PFSK-1 (cell line): ENCODE data around the gene CTDSPL.

Source experiments
- FOXP2 ChIP-seq: optimal IDR thresholded peaks from 2 replicates; pipeline ENCODE3; 2011; ENCODE audit warnings: borderline replicate concordance, control low read depth, inconsistent platforms; ENCODE audit not compliant: insufficient read depth; ENCODE audit errors: extremely low read length, extremely low read depth
- POLR2AphosphoS5 ChIP-seq: IDR thresholded peaks from 2 replicates; pipeline ENCODE4 v1.6.1; 2012; ENCODE audit warnings: low read depth, mild to moderate bottlenecking, control low read depth, low read length, moderate library complexity
- SIN3A ChIP-seq: IDR thresholded peaks from 2 replicates; pipeline ENCODE4 v1.6.1; 2012; ENCODE audit warnings: mild to moderate bottlenecking, low read length, moderate library complexity, borderline replicate concordance; ENCODE audit not compliant: insufficient read depth
- TAF1 ChIP-seq: IDR thresholded peaks from 2 replicates; pipeline ENCODE4 v1.6.1; 2012; ENCODE audit warnings: low read length, control low read depth, borderline replicate concordance; ENCODE audit not compliant: insufficient read depth
- TF ChIP-seq, protein P1 (sequence below), 2 experiments: IDR thresholded peaks; 2 replicates each; pipeline versions ENCODE4 v1.6.1 to v1.8.0; 2011 to 2012; ENCODE audit warnings: low read depth in 2 of 2, low read length in 2 of 2, control low read depth in 1 of 2, inconsistent platforms in 1 of 2, mild to moderate bottlenecking in 1 of 2, moderate library complexity in 1 of 2; ENCODE audit not compliant: insufficient read depth in 1 of 2

The CTDSPL gene

GRCh38 chr3:37907906-37908305, 46.2 kb downstream of the CTDSPL start:
- TF ChIP-seq FOXP2 = no peak
- TF ChIP-seq, protein P1, sequence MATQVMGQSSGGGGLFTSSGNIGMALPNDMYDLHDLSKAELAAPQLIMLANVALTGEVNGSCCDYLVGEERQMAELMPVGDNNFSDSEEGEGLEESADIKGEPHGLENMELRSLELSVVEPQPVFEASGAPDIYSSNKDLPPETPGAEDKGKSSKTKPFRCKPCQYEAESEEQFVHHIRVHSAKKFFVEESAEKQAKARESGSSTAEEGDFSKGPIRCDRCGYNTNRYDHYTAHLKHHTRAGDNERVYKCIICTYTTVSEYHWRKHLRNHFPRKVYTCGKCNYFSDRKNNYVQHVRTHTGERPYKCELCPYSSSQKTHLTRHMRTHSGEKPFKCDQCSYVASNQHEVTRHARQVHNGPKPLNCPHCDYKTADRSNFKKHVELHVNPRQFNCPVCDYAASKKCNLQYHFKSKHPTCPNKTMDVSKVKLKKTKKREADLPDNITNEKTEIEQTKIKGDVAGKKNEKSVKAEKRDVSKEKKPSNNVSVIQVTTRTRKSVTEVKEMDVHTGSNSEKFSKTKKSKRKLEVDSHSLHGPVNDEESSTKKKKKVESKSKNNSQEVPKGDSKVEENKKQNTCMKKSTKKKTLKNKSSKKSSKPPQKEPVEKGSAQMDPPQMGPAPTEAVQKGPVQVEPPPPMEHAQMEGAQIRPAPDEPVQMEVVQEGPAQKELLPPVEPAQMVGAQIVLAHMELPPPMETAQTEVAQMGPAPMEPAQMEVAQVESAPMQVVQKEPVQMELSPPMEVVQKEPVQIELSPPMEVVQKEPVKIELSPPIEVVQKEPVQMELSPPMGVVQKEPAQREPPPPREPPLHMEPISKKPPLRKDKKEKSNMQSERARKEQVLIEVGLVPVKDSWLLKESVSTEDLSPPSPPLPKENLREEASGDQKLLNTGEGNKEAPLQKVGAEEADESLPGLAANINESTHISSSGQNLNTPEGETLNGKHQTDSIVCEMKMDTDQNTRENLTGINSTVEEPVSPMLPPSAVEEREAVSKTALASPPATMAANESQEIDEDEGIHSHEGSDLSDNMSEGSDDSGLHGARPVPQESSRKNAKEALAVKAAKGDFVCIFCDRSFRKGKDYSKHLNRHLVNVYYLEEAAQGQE (IDR thresholded peaks at IDR 0.05; ENCODE audit: insufficient read depth in 1 of 2, low read depth in 2 of 2, low read length in 2 of 2) = no peak
- TF ChIP-seq SIN3A = no peak
- no peak for TF ChIP-seq POLR2AphosphoS5
- no peak for TF ChIP-seq TAF1

DNA sequence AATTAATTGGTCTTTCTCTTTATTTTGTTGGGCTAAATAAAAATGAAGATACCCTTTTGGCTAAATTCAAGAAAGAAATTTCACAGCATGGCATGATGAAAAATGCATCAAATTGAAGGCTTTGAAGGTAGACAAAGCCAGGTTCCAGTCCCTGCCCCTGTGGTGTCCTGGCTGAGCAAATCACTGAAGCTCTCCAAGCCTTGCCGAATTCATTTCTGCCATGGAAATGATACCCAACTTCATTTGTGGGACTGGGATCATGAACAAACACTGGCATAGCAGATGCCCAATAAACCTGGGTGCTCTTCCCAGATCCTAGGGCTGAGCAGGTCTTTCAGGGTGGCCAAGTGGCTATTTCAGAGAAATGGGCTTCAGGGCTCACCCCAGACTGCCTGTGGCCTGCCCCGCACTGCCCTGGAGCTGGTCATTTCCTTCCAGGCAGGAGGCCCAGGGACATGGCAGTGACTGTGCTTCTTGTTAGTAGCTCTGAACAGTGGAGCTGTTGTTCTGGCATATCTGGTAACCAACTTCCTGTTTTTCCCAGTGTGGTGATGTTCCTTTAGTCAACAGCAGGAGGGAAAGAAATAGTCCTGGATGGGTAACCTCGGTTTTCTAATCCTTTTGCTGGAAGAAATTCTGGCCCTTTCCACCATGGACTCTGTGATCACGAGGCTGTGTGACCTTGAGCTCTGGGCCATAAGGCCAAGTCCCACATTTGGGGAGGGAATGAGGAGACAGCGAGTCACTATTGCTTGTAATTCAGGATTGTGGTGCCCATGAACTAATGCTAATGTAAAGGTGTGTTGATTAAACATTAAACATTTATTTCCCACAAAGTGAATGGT, 47.6 kb downstream of the CTDSPL start:
- TF ChIP-seq FOXP2 (no peak), TAF1 (no peak), POLR2AphosphoS5 (no peak), SIN3A (no peak)
- TF ChIP-seq, protein P1 (IDR thresholded peaks at IDR 0.05; ENCODE audit: insufficient read depth in 1 of 2, low read depth in 2 of 2, low read length in 2 of 2) = no peak

DNA sequence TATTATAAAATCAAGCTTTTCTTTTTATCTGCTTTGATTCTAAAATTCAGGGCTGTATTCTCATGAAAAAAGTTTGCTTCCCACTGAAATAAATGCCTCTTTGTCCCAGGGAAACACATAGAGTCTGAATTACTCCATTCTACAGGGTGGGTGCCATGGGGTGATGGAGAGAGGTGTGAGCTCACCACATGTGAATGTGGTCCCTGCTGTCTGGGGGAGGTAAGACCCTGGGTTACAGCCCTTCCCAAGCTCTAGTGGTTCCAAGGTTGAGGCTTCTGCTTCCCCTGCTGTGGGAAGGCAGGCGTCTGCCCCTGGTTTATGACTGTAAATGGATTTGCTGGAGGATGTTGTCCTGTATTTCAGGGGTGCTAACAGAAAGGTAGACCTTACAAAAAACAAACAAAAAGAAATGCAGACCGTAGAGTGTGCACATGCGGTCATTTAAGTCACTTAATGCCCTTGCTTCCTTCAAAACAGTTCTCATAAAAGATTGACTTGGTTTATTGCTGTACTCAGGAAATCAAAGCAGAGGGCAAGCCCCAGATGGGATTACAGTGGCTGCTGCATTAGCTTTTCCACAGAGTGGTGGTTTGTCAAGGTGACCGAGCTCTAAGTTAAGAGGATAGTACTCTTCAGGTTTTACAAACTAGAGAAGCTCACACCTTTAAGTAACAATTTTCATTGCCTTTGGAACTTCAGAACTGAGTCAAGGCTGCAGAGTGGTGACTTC, 49.2 kb downstream of the CTDSPL start:
- TF ChIP-seq, protein P1 (IDR thresholded peaks at IDR 0.05; ENCODE audit: insufficient read depth in 1 of 2, low read depth in 2 of 2, low read length in 2 of 2) = no peak
- TF ChIP-seq FOXP2 (no peak), POLR2AphosphoS5 (no peak), TAF1 (no peak), SIN3A (no peak)

DNA sequence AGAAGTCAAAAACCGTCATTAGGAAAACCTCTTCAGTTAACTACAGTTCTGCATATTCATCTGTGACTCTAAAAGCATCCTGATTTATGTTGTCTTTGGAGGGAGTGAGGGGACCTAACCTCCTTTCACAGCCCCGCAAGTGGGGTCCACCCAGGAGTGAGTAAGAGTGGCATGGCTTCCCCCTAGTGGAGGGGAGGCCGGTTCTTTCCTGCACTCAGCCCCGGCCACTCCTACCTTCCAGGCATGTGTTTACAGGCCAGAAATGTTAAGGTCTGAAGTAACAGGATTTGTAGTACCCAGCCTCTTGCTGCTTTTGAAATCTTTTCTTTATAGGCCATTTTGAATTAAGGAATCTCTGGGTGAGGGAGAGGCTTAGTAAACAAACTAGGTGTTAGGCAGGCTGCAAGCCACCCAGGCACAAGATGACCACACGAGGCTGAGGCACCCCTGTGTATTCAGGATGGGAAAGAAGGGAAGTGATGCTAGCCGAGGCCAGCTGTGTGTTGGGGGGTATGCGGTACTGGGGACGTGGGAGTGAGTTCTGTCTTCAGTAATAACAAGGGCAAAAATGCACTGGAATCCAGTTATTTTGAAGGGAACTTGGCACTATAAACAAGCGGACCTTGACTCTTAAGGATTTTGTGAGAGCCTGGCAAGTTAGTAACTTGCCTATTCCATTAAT, 50.5 kb downstream of the CTDSPL start:
- no peak for TF ChIP-seq SIN3A

DNA sequence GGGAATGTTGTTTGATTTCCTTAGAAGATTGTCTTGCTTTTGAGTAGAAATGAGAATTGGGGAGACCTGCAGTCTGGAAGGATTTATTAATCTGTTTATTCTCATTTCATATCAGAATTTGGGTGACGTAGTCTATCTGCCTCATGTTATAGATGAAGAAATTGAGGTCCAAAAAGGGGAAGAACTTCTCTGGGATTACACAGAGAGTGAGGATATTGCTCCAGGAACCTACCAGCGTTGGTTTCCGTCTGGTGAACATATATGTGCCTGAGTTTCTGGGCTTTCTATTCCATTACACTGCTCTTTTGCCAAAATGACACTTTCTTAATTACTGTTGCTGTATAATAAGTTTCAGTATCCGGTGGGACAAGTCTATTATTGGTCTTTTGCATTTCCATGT, 51.8 kb downstream of the CTDSPL start:
- TF ChIP-seq POLR2AphosphoS5 (no peak), TAF1 (no peak), FOXP2 (no peak), SIN3A (no peak)
- TF ChIP-seq, protein P1 (IDR thresholded peaks at IDR 0.05; ENCODE audit: insufficient read depth in 1 of 2, low read depth in 2 of 2, low read length in 2 of 2) = no peak
